HepG2 (cell line): ENCODE measurements around the gene ZSWIM5.

Experiments used
- CTCF ChIP-seq: sonication (generic); formaldehyde crosslinking; IDR thresholded peaks from 2 replicates; pipeline ENCODE4 v1.5.0; 2020; ENCODE audit warnings: mild to moderate bottlenecking, missing genetic modification reagents, moderate library complexity
- ELF4 ChIP-seq: sonication (generic); formaldehyde crosslinking; IDR thresholded peaks from 2 replicates; pipeline ENCODE4 v1.5.0; 2020; ENCODE audit warnings: missing genetic modification reagents, mild to moderate bottlenecking, moderate library complexity, borderline replicate concordance
- HNF4G ChIP-seq, 2 experiments: sonication (generic) in 1 of 2; formaldehyde crosslinking in 1 of 2; IDR thresholded peaks; 2 replicates each; pipeline versions ENCODE4 v1.4.0 to v1.6.1; 2011 to 2020; ENCODE audit warnings: borderline replicate concordance in 2 of 2, low read depth in 2 of 2, mild to moderate bottlenecking in 2 of 2, low read length in 1 of 2, missing genetic modification reagents in 1 of 2, moderate library complexity in 1 of 2
- JUN ChIP-seq: sonication (generic); formaldehyde crosslinking; IDR thresholded peaks from 2 replicates; pipeline ENCODE4 v1.4.0; 2020; ENCODE audit warnings: mild to moderate bottlenecking, missing genetic modification reagents
- MXI1 ChIP-seq: IDR thresholded peaks from 3 replicates; pipeline ENCODE4 v1.6.1; 2012; ENCODE audit warnings: low read depth, low read length, inconsistent platforms, borderline replicate concordance
- REST ChIP-seq, 2 experiments: IDR thresholded peaks; 2 replicates each; pipeline ENCODE4 v1.6.1; 2011 to 2012; ENCODE audit warnings: low read length in 2 of 2, borderline replicate concordance in 1 of 2, low read depth in 1 of 2, mild to moderate bottlenecking in 1 of 2, moderate library complexity in 1 of 2
- TBX2 ChIP-seq: sonication (generic); formaldehyde crosslinking; IDR thresholded peaks from 2 replicates; pipeline ENCODE4 v1.5.0; 2020; ENCODE audit warnings: missing genetic modification reagents, mild to moderate bottlenecking, borderline replicate concordance
- ZNF281 ChIP-seq: sonication (generic); formaldehyde crosslinking; IDR thresholded peaks from 2 replicates; pipeline ENCODE4 v1.4.0; 2020; ENCODE audit warnings: missing genetic modification reagents, borderline replicate concordance
- ZNF616 ChIP-seq: sonication (generic); formaldehyde crosslinking; IDR thresholded peaks from 2 replicates; pipeline ENCODE4 v1.5.0; 2020; ENCODE audit warnings: low read depth, mild to moderate bottlenecking, missing genetic modification reagents
- ZNF776 ChIP-seq: sonication (generic); formaldehyde crosslinking; IDR thresholded peaks from 2 replicates; pipeline ENCODE4 v1.4.0; 2020; ENCODE audit warnings: mild to moderate bottlenecking, missing genetic modification reagents
- ZNF777 ChIP-seq: sonication (generic); formaldehyde crosslinking; IDR thresholded peaks from 2 replicates; pipeline ENCODE4 v1.4.0; 2020; ENCODE audit warnings: missing genetic modification reagents

GRCh38 chr1:44988531-44989156, 217.8 kb downstream of the ZSWIM5 start:
- no peak for TF ChIP-seq ZNF616 (CRISPR knock-in tag)
- TF ChIP-seq JUN, result no peak
- TF ChIP-seq ZNF776, result no peak
- no peak for TF ChIP-seq ELF4
- no peak for TF ChIP-seq ZNF281 (CRISPR knock-in tag)
- TF ChIP-seq TBX2 (CRISPR knock-in tag), result no peak
- no peak for TF ChIP-seq HNF4G (IDR thresholded peaks at IDR 0.05; ENCODE audit: borderline replicate concordance, low read depth, low read length)
- no peak for TF ChIP-seq HNF4G (CRISPR knock-in tag; IDR thresholded peaks at IDR 0.05; ENCODE audit: borderline replicate concordance, low read depth)
- no peak for TF ChIP-seq ZNF777 (CRISPR knock-in tag)
- no peak for TF ChIP-seq MXI1
- TF ChIP-seq REST (IDR thresholded peaks at IDR 0.05; ENCODE audit: borderline replicate concordance in 1 of 2, low read depth in 1 of 2, low read length in 2 of 2), result no peak
- TF ChIP-seq CTCF (CRISPR knock-in tag), result no peak
